ENCODE results near the gene CALCOCO1.

The CALCOCO1 gene

GRCh38 chr12:53739214-53740129, 12.2 kb upstream of the CALCOCO1 start:
- no peak for TF ChIP-seq CTCF (conservative IDR thresholded peaks at IDR 0.05; ENCODE audit: low read depth, low read length)
- peak overlapping the region; percentile 10 for H3K4me3 ChIP-seq (ENCODE audit: low read length)
- no peak for DNase-seq (ENCODE audit: low read depth)

- no peak for DNase-seq (ENCODE audit: low read depth)
- no peak for TF ChIP-seq CTCF (conservative IDR thresholded peaks at IDR 0.05; ENCODE audit: low read depth, low read length)
- H3K4me3 ChIP-seq (ENCODE audit: low read length) = no peak overlapping the region
Measured at GRCh38 chr12:53738406-53739213, 11.4 kb upstream of the CALCOCO1 start.

- no peak overlapping the region for H3K4me3 ChIP-seq (ENCODE audit: low read length)
- DNase-seq (ENCODE audit: low read depth) = no peak
Measured at GRCh38 chr12:53737951-53738405, 10.7 kb upstream of the CALCOCO1 start.

GRCh38 chr12:53737093-53737808, 10.0 kb upstream of the CALCOCO1 start:
- no peak for TF ChIP-seq CTCF (conservative IDR thresholded peaks at IDR 0.05; ENCODE audit: low read depth, low read length)
- H3K4me3 ChIP-seq (ENCODE audit: low read length) = no peak overlapping the region
- DNase-seq (ENCODE audit: low read depth) = no peak

More at GRCh38 chr12:53737951-53738405, 10.7 kb upstream of the CALCOCO1 start:
- TF ChIP-seq CTCF (conservative IDR thresholded peaks at IDR 0.05; ENCODE audit: low read depth, low read length) = no peak

- TF ChIP-seq CTCF (conservative IDR thresholded peaks at IDR 0.05; ENCODE audit: low read depth, low read length) = no peak
- no peak for DNase-seq (ENCODE audit: low read depth)
- H3K4me3 ChIP-seq (ENCODE audit: low read length) = no peak overlapping the region
Measured at GRCh38 chr12:53736592-53736991, 9.3 kb upstream of the CALCOCO1 start.

GRCh38 chr12:53735556-53735955, 8.3 kb upstream of the CALCOCO1 start:
- no peak overlapping the region for H3K4me3 ChIP-seq (ENCODE audit: low read length)
- no peak for TF ChIP-seq CTCF (conservative IDR thresholded peaks at IDR 0.05; ENCODE audit: low read depth, low read length)
- DNase-seq (ENCODE audit: low read depth) = no peak
